GM18520 (cell line): Measurements from ENCODE around the gene TMPRSS12.
"Not testable (repeated sequence)": the region's sequence is repeated elsewhere in the genome, so short reads cannot be mapped to it uniquely, and the experiment has no call there.

ENCODE experiments used
- ATAC-seq: cut with Tn5 transposase; IDR thresholded peaks from one replicate; pipeline ENCODE4 v1.9.1; 2021; ENCODE audit not compliant: unreplicated experiment

TMPRSS12 gene

DNA sequence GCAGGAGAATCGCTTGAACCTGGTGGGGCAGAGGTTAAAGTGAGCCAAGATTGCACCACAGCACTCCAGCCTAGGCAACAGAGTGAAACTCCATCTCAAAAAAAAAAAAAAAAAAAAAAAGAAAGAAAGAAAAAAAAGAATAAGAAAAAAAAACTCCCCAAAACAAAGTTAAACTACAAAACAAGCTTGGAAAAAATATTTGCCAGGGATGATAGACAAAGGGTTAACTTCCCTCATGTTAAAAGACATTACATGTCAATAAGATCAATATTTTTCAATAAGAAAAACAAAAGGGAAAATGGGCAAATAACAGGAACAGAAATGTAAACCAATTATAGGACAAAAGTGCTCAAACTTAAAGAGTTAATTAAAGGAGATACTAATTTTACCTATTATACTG is 83.2 kb downstream of the TMPRSS12 start:
- ATAC-seq = no peak

DNA sequence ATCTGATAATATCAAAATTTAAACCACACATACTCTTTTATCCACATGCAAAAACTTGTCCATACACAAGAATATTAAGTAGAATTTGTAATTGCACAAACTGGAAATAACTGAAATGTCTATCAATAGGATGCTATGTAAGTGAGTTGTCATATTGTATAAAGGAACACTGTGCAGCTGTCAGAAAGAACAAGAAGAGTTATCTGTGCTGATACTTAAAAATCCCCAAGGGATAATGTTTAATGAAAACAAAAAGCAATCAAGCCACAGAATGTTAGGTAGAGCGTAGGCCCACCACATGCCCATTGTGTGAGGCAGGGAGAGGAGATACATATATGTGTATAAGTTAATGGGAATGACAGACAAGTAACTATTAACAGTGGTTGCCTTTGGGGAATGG is 83.7 kb downstream of the TMPRSS12 start:
- ATAC-seq = no peak

- ATAC-seq = not testable (repeated sequence)
Observed at GRCh38 chr12:50926932-50927331, 84.2 kb downstream of the TMPRSS12 start.

GRCh38 chr12:50927356-50927755 is 84.6 kb downstream of the TMPRSS12 start:
- ATAC-seq = no peak

- ATAC-seq = no peak
Observed at GRCh38 chr12:50927766-50928224, 85.1 kb downstream of the TMPRSS12 start.

GRCh38 chr12:50928392-50928791 is 85.7 kb downstream of the TMPRSS12 start:
- ATAC-seq = no peak

DNA sequence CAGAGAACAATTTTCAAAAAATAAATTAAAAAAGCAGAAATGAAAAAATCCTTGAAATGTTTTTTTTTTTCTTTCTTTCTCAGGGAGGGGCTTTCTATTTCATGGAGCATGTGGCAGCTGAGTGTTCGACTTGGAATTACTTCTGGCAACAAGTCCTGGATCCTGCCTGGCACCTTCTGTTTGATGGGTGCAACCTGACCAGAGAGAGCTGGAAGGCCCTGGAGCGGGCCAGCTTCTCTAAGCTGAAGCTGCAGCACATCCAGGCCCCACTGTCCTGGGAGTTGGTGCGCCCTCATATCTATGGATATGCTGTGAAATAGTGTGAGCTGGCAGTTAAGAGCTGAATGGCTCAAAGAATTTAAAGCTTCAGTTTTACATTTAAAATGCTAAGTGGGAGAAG is 87.1 kb downstream of the TMPRSS12 start:
- ATAC-seq = no peak

- ATAC-seq = not testable (repeated sequence)
Observed at GRCh38 chr12:50930477-50930876, 87.8 kb downstream of the TMPRSS12 start.

GRCh38 chr12:50932787-50933280 is 90.1 kb downstream of the TMPRSS12 start:
- ATAC-seq = no peak

DNA sequence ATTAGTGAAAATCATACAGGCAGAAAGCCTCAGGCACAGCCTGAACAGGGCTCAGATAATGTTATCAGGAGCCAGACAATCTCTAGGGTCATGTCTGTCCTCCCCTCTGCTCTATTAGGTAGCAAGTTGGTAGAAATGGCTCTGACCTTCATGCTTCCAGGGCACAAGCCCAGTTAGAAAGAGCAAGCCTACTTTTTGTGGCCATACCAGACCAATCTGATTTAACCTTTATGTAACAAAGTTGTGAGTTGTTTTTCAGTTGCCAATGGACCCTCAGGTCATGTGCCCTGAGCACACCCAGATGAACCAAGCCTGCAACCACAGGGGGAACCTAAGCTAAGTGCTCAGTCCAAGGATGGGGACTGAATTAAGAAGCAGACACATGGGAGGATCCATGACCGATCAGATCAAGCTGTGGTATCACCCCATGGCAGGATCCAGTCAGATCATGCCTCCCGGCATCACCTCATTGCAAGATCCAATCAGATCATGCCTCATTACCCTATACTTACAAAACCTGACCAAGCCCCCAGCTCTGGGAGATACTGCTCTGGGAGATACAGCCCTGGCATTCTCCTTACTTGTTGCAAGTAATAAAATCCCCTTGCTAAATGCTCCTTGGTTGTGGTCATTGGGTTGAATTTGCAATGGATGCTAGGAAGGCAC is 90.9 kb downstream of the TMPRSS12 start:
- ATAC-seq = no peak

DNA sequence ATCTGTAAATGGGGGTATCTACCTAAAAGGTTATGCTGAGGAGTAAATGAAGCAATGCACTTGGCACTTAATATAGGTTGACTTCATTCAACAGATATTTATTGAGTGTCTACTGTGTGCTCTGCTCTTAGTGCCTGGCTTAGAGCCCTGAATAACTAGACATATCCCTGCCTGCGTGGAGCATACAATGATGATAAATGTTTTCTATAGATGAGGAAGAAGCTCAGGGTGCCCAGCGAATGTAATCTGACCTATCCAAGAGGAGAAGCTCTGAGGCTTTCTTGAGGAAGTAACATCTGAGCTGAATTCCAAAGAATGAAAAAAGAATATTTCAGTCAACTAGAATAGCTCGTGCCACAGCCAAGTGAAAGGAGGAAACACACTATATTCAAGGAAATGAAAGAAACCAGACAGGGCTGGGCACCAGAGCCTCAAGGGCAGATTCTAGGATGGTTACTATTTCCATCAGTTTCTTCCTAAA is 91.7 kb downstream of the TMPRSS12 start:
- no peak for ATAC-seq

DNA sequence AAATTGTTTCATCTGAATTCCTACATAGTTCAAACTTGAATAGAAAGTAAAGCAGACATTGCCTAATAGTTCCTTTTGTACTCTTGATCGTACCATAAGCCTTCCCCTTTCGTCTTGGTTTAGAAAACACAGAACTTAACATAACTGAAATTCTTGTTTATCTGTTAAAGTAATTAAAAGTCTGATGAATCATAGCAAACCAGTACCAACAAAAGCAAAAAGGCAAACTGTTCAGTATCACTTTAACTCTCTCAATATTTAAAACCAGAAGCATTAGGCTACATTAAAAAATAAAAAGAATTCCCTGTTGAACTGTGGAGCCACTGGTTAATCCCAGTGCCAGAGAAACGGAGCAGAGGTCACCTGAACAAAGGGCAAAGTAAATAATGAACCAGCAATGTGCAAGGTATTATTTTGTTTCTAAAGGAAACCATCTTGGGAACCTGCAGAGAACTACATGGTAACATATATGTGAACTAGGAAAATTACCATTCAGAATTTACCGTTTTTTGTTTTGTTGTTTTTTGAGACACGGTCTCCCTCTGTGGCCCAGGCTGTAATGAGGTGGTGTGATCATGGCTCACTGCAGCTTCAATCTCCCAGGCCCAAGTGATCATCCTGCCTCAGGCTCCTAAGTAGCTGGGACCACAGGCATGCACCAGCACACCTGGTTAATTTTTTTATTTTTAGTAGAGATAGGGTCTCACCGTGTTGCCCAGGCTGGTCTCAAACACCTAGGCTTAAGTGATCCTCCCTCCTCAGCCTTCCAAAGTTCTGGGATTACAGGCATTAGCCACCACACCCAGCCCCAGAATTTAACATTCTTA is 92.5 kb downstream of the TMPRSS12 start:
- no peak for ATAC-seq

DNA sequence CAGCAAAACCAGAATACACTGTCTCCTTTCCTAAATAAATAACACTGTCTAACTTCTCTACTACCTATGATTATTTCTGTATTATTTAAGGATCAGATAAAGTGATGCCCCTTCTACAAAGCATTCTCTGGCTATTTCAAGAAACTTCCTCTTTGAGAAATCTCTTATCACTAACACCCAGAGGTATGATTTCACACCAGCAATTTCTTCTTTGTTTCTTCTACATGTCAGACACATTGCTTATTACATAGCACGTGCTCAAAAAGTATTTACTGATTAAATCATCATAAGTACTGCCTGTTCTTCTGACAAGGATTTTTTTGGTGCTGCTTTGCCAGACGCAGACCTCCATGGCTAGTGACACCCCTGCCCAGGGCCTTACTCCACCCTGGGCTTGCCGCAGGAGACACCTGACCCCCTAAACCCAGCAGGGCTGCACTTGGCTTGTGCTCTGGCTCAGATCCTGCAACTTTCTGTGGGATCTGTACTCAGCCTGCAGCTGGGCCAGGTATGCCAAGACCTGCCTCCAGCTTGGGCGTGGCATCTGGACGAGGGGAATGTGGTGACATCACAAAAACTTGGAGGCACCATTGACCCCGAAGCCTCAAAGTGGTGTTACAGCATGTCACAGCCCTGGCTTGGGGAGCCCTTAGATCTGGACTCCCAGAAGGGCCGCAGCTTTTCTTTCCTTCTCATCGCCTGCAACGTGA is 94.2 kb downstream of the TMPRSS12 start:
- no peak for ATAC-seq
